H9 (cell line): ENCODE results near the gene CD300A. TPM values are rescaled to one million over a fixed set of nuclear protein-coding genes. Genes with fewer than 3 reads are reported as not detected.

Experiments
- DNase-seq: peaks from one replicate; pipeline ENCODE4 v3.0.0-alpha.2; 2017
- H2AFZ ChIP-seq: one replicate; pipeline ENCODE4 v1.6.1; 2013; ENCODE audit warnings: mild to moderate bottlenecking, low read length, control low read depth, moderate library complexity
- H2AK5ac ChIP-seq: 2 replicates; pipeline ENCODE4 v1.6.1; 2013; ENCODE audit warnings: low read length, control low read depth, mixed read lengths; ENCODE audit not compliant: insufficient read length
- H2BK120ac ChIP-seq: one replicate; pipeline ENCODE4 v1.6.1; 2013; ENCODE audit warnings: low read depth, mild to moderate bottlenecking, low read length, control low read depth, inconsistent platforms; ENCODE audit not compliant: poor library complexity, severe bottlenecking
- H2BK12ac ChIP-seq: 2 replicates; pipeline ENCODE4 v1.6.1; 2013; ENCODE audit warnings: low read length, control low read depth, mixed read lengths, low read depth; ENCODE audit not compliant: insufficient read length
- H2BK15ac ChIP-seq: 2 replicates; pipeline ENCODE4 v1.6.1; 2013; ENCODE audit warnings: low read depth, low read length, control low read depth
- H2BK20ac ChIP-seq: one replicate; pipeline ENCODE4 v1.6.1; 2013; ENCODE audit warnings: low read depth, mild to moderate bottlenecking, low read length, control low read depth, inconsistent platforms; ENCODE audit not compliant: poor library complexity, severe bottlenecking
- H2BK5ac ChIP-seq: 2 replicates; pipeline ENCODE4 v1.6.1; 2013; ENCODE audit warnings: low read length, control low read depth, mixed read lengths; ENCODE audit not compliant: insufficient read length
- H3K14ac ChIP-seq: 2 replicates; pipeline ENCODE4 v1.6.1; 2013; ENCODE audit warnings: low read length, control low read depth; ENCODE audit not compliant: insufficient read depth
- H3K18ac ChIP-seq: 2 replicates; pipeline ENCODE4 v1.6.1; 2013; ENCODE audit warnings: low read depth, mild to moderate bottlenecking, mixed read lengths, low read length, control low read depth; ENCODE audit not compliant: insufficient read length
- H3K23ac ChIP-seq: 2 replicates; pipeline ENCODE4 v1.6.1; 2013; ENCODE audit warnings: low read length, control low read depth, mixed read lengths, low read depth; ENCODE audit not compliant: insufficient read length
- H3K23me2 ChIP-seq: 2 replicates; pipeline ENCODE4 v1.6.1; 2013; ENCODE audit warnings: low read depth, mild to moderate bottlenecking, mixed read lengths, low read length, control low read depth; ENCODE audit not compliant: insufficient read length, poor library complexity, severe bottlenecking
- H3K27ac ChIP-seq: 2 replicates; pipeline ENCODE4 v1.5.1; 2013; ENCODE audit warnings: low read length, control low read depth, mixed read lengths, low read depth; ENCODE audit not compliant: insufficient read length
- H3K27me3 ChIP-seq: 2 replicates; pipeline ENCODE4 v1.6.1; 2013; ENCODE audit warnings: low read length, control low read depth, inconsistent platforms; ENCODE audit not compliant: insufficient read depth
- H3K4ac ChIP-seq: 2 replicates; pipeline ENCODE4 v1.6.1; 2013; ENCODE audit warnings: low read depth, mild to moderate bottlenecking, control low read depth, inconsistent platforms, low read length, moderate library complexity
- H3K4me1 ChIP-seq: 2 replicates; pipeline ENCODE4 v1.6.1; 2013; ENCODE audit warnings: low read length, control low read depth, inconsistent platforms; ENCODE audit not compliant: insufficient read depth
- H3K4me2 ChIP-seq: 2 replicates; pipeline ENCODE4 v1.6.1; 2013; ENCODE audit warnings: low read length, control low read depth, mixed read lengths; ENCODE audit not compliant: insufficient read length, insufficient read depth
- H3K56ac ChIP-seq: 2 replicates; pipeline ENCODE4 v1.6.1; 2013; ENCODE audit warnings: low read depth, mild to moderate bottlenecking, mixed read lengths, low read length, control low read depth; ENCODE audit not compliant: insufficient read length
- H3K79me1 ChIP-seq: 2 replicates; pipeline ENCODE4 v1.6.1; 2013; ENCODE audit warnings: low read depth, mild to moderate bottlenecking, moderate library complexity, low read length, control low read depth, inconsistent platforms; ENCODE audit not compliant: insufficient read depth, poor library complexity, severe bottlenecking
- H3K79me2 ChIP-seq: 2 replicates; pipeline ENCODE4 v1.6.1; 2013; ENCODE audit warnings: low read length, control low read depth, inconsistent platforms; ENCODE audit not compliant: insufficient read depth
- H3K9ac ChIP-seq: 2 replicates; pipeline ENCODE4 v1.6.1; 2013; ENCODE audit warnings: low read length, control low read depth, mixed read lengths; ENCODE audit not compliant: insufficient read length; ENCODE audit errors: extremely low read depth
- H3K9me3 ChIP-seq: one replicate; pipeline ENCODE4 v1.6.1; 2013; ENCODE audit warnings: low read depth, low read length, inconsistent platforms; ENCODE audit not compliant: control insufficient read depth
- H3T11ph ChIP-seq: one replicate; pipeline ENCODE4 v1.6.1; 2013; ENCODE audit warnings: mild to moderate bottlenecking, low read length, control low read depth, inconsistent platforms
- H4K20me1 ChIP-seq: one replicate; pipeline ENCODE4 v1.6.1; 2013; ENCODE audit not compliant: control insufficient read depth, insufficient read length, insufficient read depth
- H4K5ac ChIP-seq: 2 replicates; pipeline ENCODE4 v1.6.1; 2013; ENCODE audit warnings: low read depth, mild to moderate bottlenecking, mixed read lengths, low read length, control low read depth; ENCODE audit not compliant: insufficient read length
- H4K8ac ChIP-seq: replicated peaks from 2 replicates; pipeline ENCODE4 v1.6.1; 2013; ENCODE audit warnings: low read length, control low read depth, mixed read lengths, low read depth; ENCODE audit not compliant: insufficient read length
- H4K91ac ChIP-seq: 2 replicates; pipeline ENCODE4 v1.6.1; 2013; ENCODE audit warnings: low read depth, mild to moderate bottlenecking, moderate library complexity, mixed read lengths, low read length, control low read depth; ENCODE audit not compliant: insufficient read length
- H3K27ac Mint-ChIP-seq, 3 experiments: 2 replicates in 2 of 3; 3 replicates in 1 of 3; pipeline ENCODE4 v1.8.0; 2020 to 2021; ENCODE audit warnings: mixed read lengths in 3 of 3, mild to moderate bottlenecking in 1 of 3, moderate library complexity in 1 of 3
- H3K27me3 Mint-ChIP-seq: 2 replicates; pipeline ENCODE4 v1.8.0; 2021; ENCODE audit warnings: low read depth, mild to moderate bottlenecking, moderate library complexity, mixed read lengths
- H3K36me3 Mint-ChIP-seq, 3 experiments: 2 replicates in 2 of 3; 3 replicates in 1 of 3; pipeline ENCODE4 v1.8.0; 2020 to 2021; ENCODE audit warnings: low read depth in 3 of 3, mixed read lengths in 3 of 3; ENCODE audit not compliant: insufficient read depth in 1 of 3
- H3K4me1 Mint-ChIP-seq, 2 experiments: 2 replicates each; pipeline ENCODE4 v1.8.0; 2020; ENCODE audit warnings: mixed read lengths in 2 of 2
- H3K4me3 Mint-ChIP-seq, 2 experiments: 2 replicates in 1 of 2; 3 replicates in 1 of 2; pipeline ENCODE4 v1.8.0; 2020 to 2021; ENCODE audit warnings: mild to moderate bottlenecking in 2 of 2, mixed read lengths in 2 of 2, moderate library complexity in 1 of 2
- H3K9me3 Mint-ChIP-seq, 2 experiments: 2 replicates in 1 of 2; 3 replicates in 1 of 2; pipeline ENCODE4 v1.8.0; 2020; ENCODE audit warnings: mild to moderate bottlenecking in 2 of 2, mixed read lengths in 2 of 2, moderate library complexity in 1 of 2
- WGBS: extraction: QIAGEN DNeasy Blood & Tissue Kit; methylation state at CpG from one replicate; pipeline ENCODE4 v1.1.7; 2013; ENCODE audit warnings: missing lambda C conversion rate, low lambda C conversion rate, mixed read lengths; ENCODE audit not compliant: insufficient read length; ENCODE audit errors: extremely low coverage; 5-methylcytosine and 5-hydroxymethylcytosine counted together
- total RNA-seq: library from RNA; stranded (reverse); gene quantifications from 2 replicates; pipeline ENCODE4 v1.2.1, GENCODE V29; 2021
- TF ChIP-seq, protein P1 (sequence below): fragments of 200-600 bp; sonication (generic); conservative IDR thresholded peaks from 3 replicates; pipeline ENCODE4 v1.8.0; 2021; ENCODE audit warnings: antibody characterized with exemption, mild to moderate bottlenecking

CD300A gene
- total RNA-seq, 1 experiment from 2014 or later = not detected

DNA sequence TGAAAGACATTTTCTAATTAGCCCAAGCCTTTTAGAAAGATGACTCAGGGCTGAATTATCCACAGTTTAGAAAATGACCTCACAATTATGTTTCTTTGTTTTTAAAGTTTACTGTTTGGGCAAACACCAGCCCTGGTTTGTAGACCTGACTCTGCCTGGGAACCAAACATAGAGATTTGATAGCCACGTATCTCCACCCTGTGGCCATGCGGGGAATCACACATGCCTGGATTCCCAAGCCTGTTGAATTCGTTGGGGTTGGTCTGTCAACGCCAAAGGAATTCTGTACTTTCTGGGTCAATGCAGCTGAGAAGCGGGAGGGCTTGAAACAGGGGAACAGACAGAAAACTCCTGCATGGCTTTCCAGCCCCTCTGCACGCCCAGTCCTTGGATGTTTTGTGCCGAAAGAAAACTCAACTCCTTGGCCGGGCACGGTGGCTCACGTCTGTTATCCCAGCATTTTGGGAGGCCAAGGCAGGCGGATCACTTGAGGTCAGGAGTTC, 26.9 kb downstream of the CD300A start:
- H4K20me1 ChIP-seq = no peaks in the 10 kb centered on the region

More for the DNA sequence above, 26.9 kb downstream of the CD300A start:
- Histone ChIP-seq H2AK5ac (no peak overlapping the region), H3K27me3 (no peaks in the 10 kb centered on the region), H3K14ac (no peak overlapping the region), H3K79me1 (no peaks in the 10 kb centered on the region), H4K8ac (no peak overlapping the region), H3K18ac (no peak overlapping the region), H3K9ac (no peak overlapping the region), H3K23ac (no peak overlapping the region), H2AFZ (no peak overlapping the region), H3K4me2 (no peak overlapping the region), H3K4me1 (no peaks in the 10 kb centered on the region), H2BK5ac (no peak overlapping the region), H3K56ac (no peak overlapping the region), H3K9me3 (no peaks in the 10 kb centered on the region), H3K79me2 (no peaks in the 10 kb centered on the region), H2BK20ac (no peak overlapping the region), H4K91ac (no peak overlapping the region), H3K27ac (no peak overlapping the region), H2BK120ac (no peak overlapping the region), H3K23me2 (no peaks in the 10 kb centered on the region), H2BK12ac (no peak overlapping the region), H2BK15ac (no peak overlapping the region), H3T11ph (no peak overlapping the region), H3K4ac (no peak overlapping the region), H4K5ac (no peak overlapping the region)
- H3K9me3 Mint-ChIP-seq = peaks cover 9 to 10% of the 10 kb centered on the region in 2 experiments
- no peak overlapping the region; a peak in 1 of 5 replicates for H3K4me3 Mint-ChIP-seq
- DNase-seq = peak; percentile 89
- TF ChIP-seq, protein P1, sequence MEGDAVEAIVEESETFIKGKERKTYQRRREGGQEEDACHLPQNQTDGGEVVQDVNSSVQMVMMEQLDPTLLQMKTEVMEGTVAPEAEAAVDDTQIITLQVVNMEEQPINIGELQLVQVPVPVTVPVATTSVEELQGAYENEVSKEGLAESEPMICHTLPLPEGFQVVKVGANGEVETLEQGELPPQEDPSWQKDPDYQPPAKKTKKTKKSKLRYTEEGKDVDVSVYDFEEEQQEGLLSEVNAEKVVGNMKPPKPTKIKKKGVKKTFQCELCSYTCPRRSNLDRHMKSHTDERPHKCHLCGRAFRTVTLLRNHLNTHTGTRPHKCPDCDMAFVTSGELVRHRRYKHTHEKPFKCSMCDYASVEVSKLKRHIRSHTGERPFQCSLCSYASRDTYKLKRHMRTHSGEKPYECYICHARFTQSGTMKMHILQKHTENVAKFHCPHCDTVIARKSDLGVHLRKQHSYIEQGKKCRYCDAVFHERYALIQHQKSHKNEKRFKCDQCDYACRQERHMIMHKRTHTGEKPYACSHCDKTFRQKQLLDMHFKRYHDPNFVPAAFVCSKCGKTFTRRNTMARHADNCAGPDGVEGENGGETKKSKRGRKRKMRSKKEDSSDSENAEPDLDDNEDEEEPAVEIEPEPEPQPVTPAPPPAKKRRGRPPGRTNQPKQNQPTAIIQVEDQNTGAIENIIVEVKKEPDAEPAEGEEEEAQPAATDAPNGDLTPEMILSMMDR = peak; percentile 94
- H3K27me3 Mint-ChIP-seq = peaks cover 20% of the 10 kb centered on the region
- no peak overlapping the region for H3K27ac Mint-ChIP-seq
- peaks cover 2 to 7% of the 10 kb centered on the region in 2 experiments for H3K4me1 Mint-ChIP-seq
- peaks cover 0 to 9% (median 3%) of the 10 kb centered on the region in 3 experiments; a peak in 3 of 7 replicates for H3K36me3 Mint-ChIP-seq
- whole genome bisulfite sequencing = no CpG with 5 or more reads among the region's 11 CpGs
